Spleen (tissue), 11 donors: ENCODE results near the gene HAGH. TPM values are rescaled to one million over a fixed set of nuclear protein-coding genes. Genes with fewer than 3 reads are reported as not detected.

Source experiments
- DNase-seq: peaks from one replicate; pipeline ENCODE4 v3.0.0-alpha.2; 2020
- H3K27ac ChIP-seq, 8 donors: fragments of 200-600 bp; sonication (generic) in 7 of 8; 1 replicate in 4 of 8; 2 replicates in 4 of 8; pipeline versions ENCODE4 v1.5.0 to v1.8.0; 2016 to 2021; ENCODE audit warnings: inconsistent platforms in 4 of 8, mild to moderate bottlenecking in 4 of 8, moderate library complexity in 1 of 8
- H3K27me3 ChIP-seq, 7 donors: fragments of 200-600 bp; sonication (generic) in 6 of 7; replicated peaks in 1 of 7; 1 replicate in 4 of 7; 2 replicates in 3 of 7; pipeline versions ENCODE4 v1.5.0 to v1.8.0; 2016 to 2021; ENCODE audit warnings: inconsistent platforms in 3 of 7, mild to moderate bottlenecking in 1 of 7
- H3K36me3 ChIP-seq, 6 donors: fragments of 200-600 bp; sonication (generic) in 5 of 6; 1 replicate in 4 of 6; 2 replicates in 2 of 6; pipeline versions ENCODE4 v1.5.0 to v1.8.0; 2016 to 2021; ENCODE audit warnings: inconsistent platforms in 2 of 6
- H3K4me1 ChIP-seq, 6 donors: fragments of 200-600 bp; sonication (generic) in 5 of 6; 1 replicate in 3 of 6; 2 replicates in 3 of 6; pipeline versions ENCODE4 v1.5.0 to v1.8.0; 2016 to 2021; ENCODE audit warnings: inconsistent platforms in 3 of 6
- H3K4me3 ChIP-seq, 8 donors: fragments of 200-600 bp; sonication (generic) in 7 of 8; 1 replicate in 4 of 8; 2 replicates in 4 of 8; pipeline versions ENCODE4 v1.5.0 to v1.8.0; 2016 to 2021; ENCODE audit warnings: inconsistent platforms in 4 of 8, mild to moderate bottlenecking in 4 of 8, moderate library complexity in 2 of 8
- H3K9me3 ChIP-seq, 8 donors: fragments of 200-600 bp; sonication (generic) in 7 of 8; 1 replicate in 4 of 8; 2 replicates in 4 of 8; pipeline versions ENCODE4 v1.5.0 to v1.8.0; 2016 to 2021; ENCODE audit warnings: inconsistent platforms in 4 of 8
- POLR2A ChIP-seq, 3 donors: fragments of 450-650 bp; IDR thresholded peaks; one replicate each; pipeline ENCODE4 v1.5.1; 2017; ENCODE audit warnings: antibody characterized with exemption in 3 of 3, mild to moderate bottlenecking in 1 of 3
- POLR2AphosphoS5 ChIP-seq, 3 donors: sonication (generic); formaldehyde crosslinking; IDR thresholded peaks; one replicate each; pipeline ENCODE4 v1.5.1; 2017; ENCODE audit warnings: antibody characterized with exemption in 3 of 3
- WGBS, 5 donors: extraction: QIAGEN DNeasy Blood & Tissue Kit in 3 of 5; methylation state at CpG; one replicate each; pipeline versions ENCODE4 v1.1.5 to v1.1.7; 2013 to 2018; 5-methylcytosine and 5-hydroxymethylcytosine counted together
- intact Hi-C: fragments of 100-400 bp; cut with DNase I; formaldehyde crosslinking; loops from one replicate; pipeline ENCODE4 v1.15.0; 2023; ENCODE audit warnings: low total_unique reads
- polyA plus RNA-seq, 3 donors: library from polyadenylated mRNA; stranded (reverse); fragments of 200-250 nt; gene quantifications; one replicate each; pipeline ENCODE4 v1.2.1, GENCODE V29; 2013
- total RNA-seq, 7 donors: library from RNA; depleted of rRNA in 3 of 7; stranded (reverse); fragments of >200 nt in 3 of 7; fragmentation: NEBNext Ultra II Directional in 4 of 7; extraction: Animal tissue kit (Norgen Biotek cat#: 25700) in 4 of 7; gene quantifications; one replicate each; pipeline versions ENCODE4 v1.1.0 to v1.2.1, GENCODE V29; 2016 to 2021
- TF ChIP-seq, protein P1 (sequence below), 11 experiments: fragments of 200-600 bp in 7 of 11; fragments of 450-650 bp in 4 of 11; sonication (generic) in 4 of 11; IDR thresholded peaks in 8 of 11; conservative IDR thresholded peaks in 3 of 11; 1 replicate in 7 of 11; 2 replicates in 4 of 11; pipeline versions ENCODE4 v1.4.0 to v1.8.0; 2016 to 2021; ENCODE audit warnings: antibody characterized with exemption in 11 of 11, inconsistent platforms in 4 of 11, mild to moderate bottlenecking in 1 of 11
- donor health status: healthy with polysubstance abuse.
- donor health status: DM: no; HTN: no; CAD: no; lungs with moderate emphysema.
- donor health status: DM: no; HTN: no; CAD: no.
- donor health status: Bipolar disorder and iron deficiency.
- donor health status: healthy.
- donor health status: DM: no; HTN: no; CAD: no.
- donor health status: DM: yes; HTN: yes; CAD: no.

The HAGH gene
- total and polyA plus RNA-seq, 10 donors = 33.6 to 76.6 (median 49.0) TPM

DNA sequence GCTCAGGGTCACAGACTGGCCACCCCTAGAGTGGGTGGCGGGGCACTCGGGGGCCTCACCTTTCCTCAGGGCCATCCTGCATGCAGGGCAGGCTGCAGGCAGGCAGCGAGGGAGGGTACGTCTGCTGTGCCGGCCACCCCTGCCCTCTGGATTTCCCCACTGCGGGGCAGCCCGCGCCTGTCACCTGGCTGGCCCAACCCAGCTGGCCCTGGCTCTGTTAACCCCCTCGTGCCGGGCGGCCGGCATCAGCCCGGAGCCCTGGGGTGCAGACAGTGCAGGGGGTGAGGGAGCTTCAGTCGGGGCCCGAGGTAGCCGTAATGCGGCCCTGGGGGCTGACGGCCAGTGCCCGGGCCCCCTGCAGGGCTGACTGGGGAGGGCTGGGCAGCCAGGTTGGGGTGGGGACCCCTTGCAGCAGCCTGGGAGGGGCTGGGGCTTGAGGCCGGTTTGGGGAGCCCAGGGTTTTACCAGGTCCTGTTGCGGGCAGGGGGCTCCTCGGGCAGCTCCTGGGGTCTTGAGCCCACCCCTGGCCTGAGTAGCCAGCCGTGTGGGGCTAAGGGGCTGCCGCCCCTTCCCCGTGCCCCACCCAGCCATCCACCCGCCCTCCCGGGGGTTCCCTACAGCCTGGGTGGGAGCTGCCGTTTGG, 32.9 kb downstream of the HAGH start, which contains the start of gene IGFALS:
Gene IGFALS (minus strand): TSS at position 128 of the 643 bp plus-strand sequence. CDS start 53 bp downstream, at position 75.
- Histone ChIP-seq H3K27ac (no peak within 1 kb of the TSS), H3K4me1 (no peaks in the 10 kb centered on the region), H3K27me3 (no peaks in the 10 kb centered on the region), H3K4me3 (no peak within 1 kb of the TSS), H3K9me3 (peaks cover 0 to 20% (median 17%) of the 10 kb centered on the region in 8 donors), H3K36me3 (peaks cover 0 to 42% (median 30%) of the 10 kb centered on the region in 6 donors)
- TF ChIP-seq, protein P1, sequence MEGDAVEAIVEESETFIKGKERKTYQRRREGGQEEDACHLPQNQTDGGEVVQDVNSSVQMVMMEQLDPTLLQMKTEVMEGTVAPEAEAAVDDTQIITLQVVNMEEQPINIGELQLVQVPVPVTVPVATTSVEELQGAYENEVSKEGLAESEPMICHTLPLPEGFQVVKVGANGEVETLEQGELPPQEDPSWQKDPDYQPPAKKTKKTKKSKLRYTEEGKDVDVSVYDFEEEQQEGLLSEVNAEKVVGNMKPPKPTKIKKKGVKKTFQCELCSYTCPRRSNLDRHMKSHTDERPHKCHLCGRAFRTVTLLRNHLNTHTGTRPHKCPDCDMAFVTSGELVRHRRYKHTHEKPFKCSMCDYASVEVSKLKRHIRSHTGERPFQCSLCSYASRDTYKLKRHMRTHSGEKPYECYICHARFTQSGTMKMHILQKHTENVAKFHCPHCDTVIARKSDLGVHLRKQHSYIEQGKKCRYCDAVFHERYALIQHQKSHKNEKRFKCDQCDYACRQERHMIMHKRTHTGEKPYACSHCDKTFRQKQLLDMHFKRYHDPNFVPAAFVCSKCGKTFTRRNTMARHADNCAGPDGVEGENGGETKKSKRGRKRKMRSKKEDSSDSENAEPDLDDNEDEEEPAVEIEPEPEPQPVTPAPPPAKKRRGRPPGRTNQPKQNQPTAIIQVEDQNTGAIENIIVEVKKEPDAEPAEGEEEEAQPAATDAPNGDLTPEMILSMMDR (IDR thresholded peaks at IDR 0.05 in 8 of 11, conservative IDR thresholded peaks at IDR 0.05 in 3 of 11) = no peak
- peak in 1 of 3 donors; percentile 22 for TF ChIP-seq POLR2AphosphoS5 (IDR thresholded peaks at IDR 0.05)
- 63 to 86% (median 80%) methylated on average over 14 to 28 of the region's 28 CpGs for WGBS, 5 donors
- intact Hi-C loops = no loop called here
- no peak for DNase-seq

DNA sequence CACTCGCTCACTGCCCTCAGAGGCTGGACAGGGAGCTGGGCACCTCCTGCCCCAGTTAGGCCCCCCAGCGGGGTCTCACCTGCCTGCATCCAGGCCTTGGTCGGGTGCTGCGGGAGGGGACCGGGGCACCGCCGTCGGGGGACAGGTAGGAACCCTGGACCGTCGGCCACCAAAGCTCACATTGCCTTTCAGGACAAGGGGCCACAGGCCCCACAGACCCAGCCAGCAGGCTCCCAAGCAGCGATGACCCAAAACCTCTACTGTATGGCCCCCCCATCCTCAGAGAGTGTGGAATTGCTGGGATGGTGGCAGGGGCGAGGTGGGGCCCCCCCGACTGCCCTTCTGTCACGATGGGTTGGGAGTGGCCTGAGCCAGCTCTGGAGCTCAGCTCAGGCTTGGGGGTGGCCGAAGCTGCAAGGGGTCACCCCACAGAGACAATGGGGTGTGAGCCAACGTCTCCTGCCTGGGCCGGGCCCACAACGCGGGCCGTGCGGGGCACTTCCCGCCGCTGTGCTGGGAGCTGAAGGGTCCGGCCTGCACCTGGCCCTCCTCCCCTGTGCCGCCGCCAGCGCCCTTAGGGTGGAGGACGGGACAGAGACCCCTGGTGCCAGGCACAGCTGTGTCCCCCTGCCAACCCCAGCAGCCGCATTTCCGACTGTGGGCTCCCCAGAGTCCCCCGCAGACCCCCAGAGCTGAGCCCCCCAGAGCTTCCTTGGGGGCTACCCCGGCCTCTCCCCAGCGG, 33.6 kb downstream of the HAGH start:
- no peak overlapping the region for H3K4me3 ChIP-seq
- 92 to 97% (median 92%) methylated on average over 6 to 33 of the region's 33 CpGs for WGBS, 5 donors
- intact Hi-C loops = no loop called here

DNA sequence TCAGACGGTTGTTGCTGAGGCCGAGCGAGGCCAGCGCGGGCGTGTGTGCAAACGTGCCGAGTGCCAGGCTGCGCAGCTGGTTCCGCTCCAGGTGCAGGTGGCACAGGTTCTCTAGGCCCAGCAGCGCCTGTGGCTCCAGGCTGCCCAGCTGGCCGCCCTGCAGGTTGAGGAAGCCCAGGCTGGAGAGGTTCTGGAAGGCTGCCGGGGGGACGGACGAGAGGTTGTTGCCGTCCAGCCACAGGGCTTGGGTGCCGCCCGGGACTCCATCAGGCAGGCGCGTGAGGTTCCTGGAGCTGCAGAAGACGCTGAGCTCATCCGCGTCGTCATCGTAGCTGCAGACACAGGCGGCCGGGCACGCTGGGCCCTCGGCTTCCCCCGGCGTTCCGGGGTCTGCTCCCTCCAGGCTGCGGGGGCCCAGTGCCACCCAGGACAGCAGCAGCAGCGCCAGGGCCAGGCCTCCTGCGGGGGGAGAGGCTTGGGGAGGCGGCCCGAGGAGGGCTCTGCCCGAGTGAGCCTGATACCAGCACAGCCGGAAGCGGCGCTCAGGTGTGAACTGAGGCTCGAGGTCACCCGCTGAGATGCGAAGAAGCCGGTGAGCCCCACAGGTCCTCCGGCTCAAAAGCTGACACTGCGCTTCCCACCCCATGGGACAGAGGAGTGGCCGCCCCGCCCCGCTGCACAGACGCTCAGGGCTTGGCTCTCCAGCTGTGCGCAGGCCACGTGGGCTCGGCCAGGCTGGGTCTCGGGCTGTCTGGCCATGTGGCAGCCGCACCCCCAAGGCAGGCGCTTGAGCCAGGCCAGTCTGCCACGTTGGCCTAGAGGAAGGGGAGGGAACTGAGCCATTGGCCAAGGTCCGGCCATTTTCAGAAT, 34.4 kb downstream of the HAGH start:
- Histone ChIP-seq H3K27ac (no peak overlapping the region), H3K27me3 (no peaks in the 10 kb centered on the region), H3K9me3 (peaks cover 0 to 5% (median 2%) of the 10 kb centered on the region in 8 donors), H3K4me1 (peaks cover 0 to 2% (median 0%) of the 10 kb centered on the region in 6 donors), H3K4me3 (no peak overlapping the region), H3K36me3 (peaks cover 0 to 57% (median 45%) of the 10 kb centered on the region in 6 donors)
- TF ChIP-seq, protein P1 (IDR thresholded peaks at IDR 0.05 in 8 of 11, conservative IDR thresholded peaks at IDR 0.05 in 3 of 11) = no peak
- TF ChIP-seq POLR2AphosphoS5 (IDR thresholded peaks at IDR 0.05) (no peak), POLR2A (IDR thresholded peaks at IDR 0.05) (no peak)
- 90 to 94% (median 92%) methylated on average over 37 to 59 of the region's 59 CpGs for WGBS, 5 donors
- intact Hi-C loops = no loop called here
- peak; percentile 65 for DNase-seq

More for the DNA sequence above, 33.6 kb downstream of the HAGH start:
- DNase-seq = peak; percentile 71
- Histone ChIP-seq H3K36me3 (peaks cover 0 to 49% (median 37%) of the 10 kb centered on the region in 6 donors), H3K27ac (no peak overlapping the region), H3K9me3 (peaks cover 0 to 13% (median 10%) of the 10 kb centered on the region in 8 donors), H3K27me3 (no peaks in the 10 kb centered on the region), H3K4me1 (no peaks in the 10 kb centered on the region)
- TF ChIP-seq POLR2AphosphoS5 (IDR thresholded peaks at IDR 0.05) = no peak
- TF ChIP-seq, protein P1 (IDR thresholded peaks at IDR 0.05 in 8 of 11, conservative IDR thresholded peaks at IDR 0.05 in 3 of 11) = no peak
- TF ChIP-seq POLR2A (IDR thresholded peaks at IDR 0.05) = no peak
